Smooth muscle cell (in vitro differentiated cells): ENCODE data around the gene IGF2BP1. TPM values are rescaled to one million over a fixed set of nuclear protein-coding genes. Genes with fewer than 3 reads are reported as not detected.

ENCODE experiments used
- DNase-seq: peaks from one replicate; lab custom pipeline; 2025; ENCODE audit not compliant: unreplicated experiment; lab: John Stamatoyannopoulos, UW
- H2AFZ ChIP-seq: fragments of 200-600 bp; sonication (generic); 2 replicates; pipeline ENCODE4 v1.6.0; 2016; ENCODE audit warnings: antibody characterized with exemption, low read depth, mild to moderate bottlenecking
- H3F3A ChIP-seq: fragments of 200-600 bp; sonication (generic); 2 replicates; pipeline ENCODE4 v1.6.0; 2017; ENCODE audit warnings: antibody characterized with exemption, low read depth
- H3K27ac ChIP-seq: fragments of 200-600 bp; sonication (generic); 2 replicates; pipeline ENCODE4 v1.5.1; 2016; ENCODE audit warnings: low read depth, mild to moderate bottlenecking
- H3K27me3 ChIP-seq: fragments of 200-600 bp; sonication (generic); 2 replicates; pipeline ENCODE4 v1.6.1; 2016; ENCODE audit warnings: low read depth, mild to moderate bottlenecking
- H3K36me3 ChIP-seq: fragments of 200-600 bp; sonication (generic); 2 replicates; pipeline ENCODE4 v1.5.1; 2016; ENCODE audit warnings: low read depth
- H3K4me1 ChIP-seq: fragments of 200-600 bp; sonication (generic); 2 replicates; pipeline ENCODE4 v1.5.1; 2016; ENCODE audit warnings: low read depth
- H3K4me2 ChIP-seq: fragments of 200-600 bp; sonication (generic); 2 replicates; pipeline ENCODE4 v1.6.0; 2016; ENCODE audit warnings: mild to moderate bottlenecking
- H3K4me3 ChIP-seq: fragments of 200-600 bp; sonication (generic); 2 replicates; pipeline ENCODE4 v1.5.1; 2016; ENCODE audit warnings: mild to moderate bottlenecking
- H3K79me2 ChIP-seq: fragments of 200-600 bp; sonication (generic); 2 replicates; pipeline ENCODE4 v1.6.0; 2016; ENCODE audit warnings: low read depth, mild to moderate bottlenecking
- H3K9ac ChIP-seq: fragments of 200-600 bp; sonication (generic); 2 replicates; pipeline ENCODE4 v1.6.0; 2016; ENCODE audit warnings: low read depth
- H3K9me3 ChIP-seq: fragments of 200-600 bp; sonication (generic); replicated peaks from 2 replicates; pipeline ENCODE4 v1.5.1; 2016; ENCODE audit warnings: low read depth
- H4K20me1 ChIP-seq: fragments of 200-600 bp; sonication (generic); 2 replicates; pipeline ENCODE4 v1.6.0; 2016; ENCODE audit warnings: low read depth
- WGBS: methylation state at CpG from one replicate; pipeline ENCODE4 v1.1.7; 2016; ENCODE audit warnings: low lambda C conversion rate; 5-methylcytosine and 5-hydroxymethylcytosine counted together
- polyA plus RNA-seq: library from polyadenylated mRNA; unstranded; fragments of >200 nt; fragmentation: Nextera tagmentation; extraction: Ambion mirVana; gene quantifications from 2 replicates; pipeline ENCODE4 v1.2.1, GENCODE V29; 2016
- total RNA-seq: library from RNA; depleted of rRNA; stranded (reverse); fragments of >200 nt; gene quantifications from 2 replicates; pipeline ENCODE4 v1.2.3, GENCODE V29; 2014
- TF ChIP-seq, protein P1 (sequence below): fragments of 200-600 bp; sonication (generic); IDR thresholded peaks from 2 replicates; pipeline ENCODE4 v1.5.1; 2017; ENCODE audit warnings: borderline replicate concordance, mild to moderate bottlenecking, antibody characterized with exemption; ENCODE audit not compliant: insufficient read depth, poor library complexity, severe bottlenecking

Gene IGF2BP1
- total and polyA plus RNA-seq, 2 experiments from 2014 or later, result 51.4 to 54.6 TPM

DNA sequence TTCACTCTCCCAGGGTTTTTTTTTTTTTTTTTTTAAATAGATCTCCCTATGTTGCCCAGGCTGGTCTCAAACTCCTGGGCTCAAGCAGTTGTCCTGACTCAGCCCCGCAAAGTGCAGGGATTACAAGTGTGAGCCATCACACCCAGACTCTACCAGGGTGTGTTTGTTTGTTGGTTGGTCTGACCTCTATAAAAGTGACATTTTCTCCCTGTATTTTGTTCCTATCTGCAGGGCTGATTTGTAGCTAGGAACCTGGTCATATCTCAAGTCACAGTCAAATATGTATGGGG, 89.1 kb downstream of the IGF2BP1 start:
- H3K36me3 ChIP-seq, result no peaks in the 10 kb centered on the region
- no peak overlapping the region for H2AFZ ChIP-seq
- H3K27ac ChIP-seq, result no peak overlapping the region
- no peaks in the 10 kb centered on the region for H3K4me1 ChIP-seq
- H4K20me1 ChIP-seq, result no peaks in the 10 kb centered on the region
- no peaks in the 10 kb centered on the region for H3F3A ChIP-seq
- no peaks in the 10 kb centered on the region for H3K79me2 ChIP-seq
- H3K4me3 ChIP-seq, result no peak overlapping the region
- no peaks in the 10 kb centered on the region for H3K27me3 ChIP-seq
- H3K4me2 ChIP-seq, result no peak overlapping the region
- DNase-seq, result no peak
- no peak overlapping the region for H3K9ac ChIP-seq
- H3K9me3 ChIP-seq, result no peaks in the 10 kb centered on the region
- TF ChIP-seq, protein P1, sequence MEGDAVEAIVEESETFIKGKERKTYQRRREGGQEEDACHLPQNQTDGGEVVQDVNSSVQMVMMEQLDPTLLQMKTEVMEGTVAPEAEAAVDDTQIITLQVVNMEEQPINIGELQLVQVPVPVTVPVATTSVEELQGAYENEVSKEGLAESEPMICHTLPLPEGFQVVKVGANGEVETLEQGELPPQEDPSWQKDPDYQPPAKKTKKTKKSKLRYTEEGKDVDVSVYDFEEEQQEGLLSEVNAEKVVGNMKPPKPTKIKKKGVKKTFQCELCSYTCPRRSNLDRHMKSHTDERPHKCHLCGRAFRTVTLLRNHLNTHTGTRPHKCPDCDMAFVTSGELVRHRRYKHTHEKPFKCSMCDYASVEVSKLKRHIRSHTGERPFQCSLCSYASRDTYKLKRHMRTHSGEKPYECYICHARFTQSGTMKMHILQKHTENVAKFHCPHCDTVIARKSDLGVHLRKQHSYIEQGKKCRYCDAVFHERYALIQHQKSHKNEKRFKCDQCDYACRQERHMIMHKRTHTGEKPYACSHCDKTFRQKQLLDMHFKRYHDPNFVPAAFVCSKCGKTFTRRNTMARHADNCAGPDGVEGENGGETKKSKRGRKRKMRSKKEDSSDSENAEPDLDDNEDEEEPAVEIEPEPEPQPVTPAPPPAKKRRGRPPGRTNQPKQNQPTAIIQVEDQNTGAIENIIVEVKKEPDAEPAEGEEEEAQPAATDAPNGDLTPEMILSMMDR, result no peak
- WGBS, result 32% methylated on average over 1 of the region's 1 CpG

DNA sequence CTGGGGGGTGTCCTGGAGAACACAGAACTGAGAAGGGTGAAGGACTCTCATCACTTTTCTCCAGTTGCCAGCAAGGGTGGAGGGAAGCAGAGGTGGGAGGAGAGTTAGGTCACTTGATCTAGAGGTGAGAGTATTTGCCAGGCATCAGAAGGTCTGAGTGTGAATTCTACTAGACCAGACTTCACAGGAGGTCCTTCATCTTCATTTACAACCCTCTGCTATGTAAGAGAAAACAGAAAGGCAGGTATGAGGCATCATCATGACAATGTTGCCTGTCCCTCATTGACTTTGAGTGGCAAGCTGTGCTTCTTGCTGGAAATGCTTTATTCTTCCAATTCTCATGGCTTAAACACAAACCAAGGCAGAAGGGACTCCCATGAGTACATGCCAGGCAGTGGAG, 89.5 kb downstream of the IGF2BP1 start:
- H3F3A ChIP-seq, result no peaks in the 10 kb centered on the region
- TF ChIP-seq, protein P1, result no peak
- H2AFZ ChIP-seq, result no peak overlapping the region
- no peak overlapping the region for H3K9ac ChIP-seq
- H3K36me3 ChIP-seq, result no peaks in the 10 kb centered on the region
- H4K20me1 ChIP-seq, result no peaks in the 10 kb centered on the region
- no peaks in the 10 kb centered on the region for H3K9me3 ChIP-seq
- no peak overlapping the region for H3K4me3 ChIP-seq
- no peaks in the 10 kb centered on the region for H3K79me2 ChIP-seq
- H3K4me1 ChIP-seq, result no peaks in the 10 kb centered on the region
- DNase-seq, result no peak
- no peaks in the 10 kb centered on the region for H3K27me3 ChIP-seq
- H3K27ac ChIP-seq, result no peak overlapping the region
- no peak overlapping the region for H3K4me2 ChIP-seq

DNA sequence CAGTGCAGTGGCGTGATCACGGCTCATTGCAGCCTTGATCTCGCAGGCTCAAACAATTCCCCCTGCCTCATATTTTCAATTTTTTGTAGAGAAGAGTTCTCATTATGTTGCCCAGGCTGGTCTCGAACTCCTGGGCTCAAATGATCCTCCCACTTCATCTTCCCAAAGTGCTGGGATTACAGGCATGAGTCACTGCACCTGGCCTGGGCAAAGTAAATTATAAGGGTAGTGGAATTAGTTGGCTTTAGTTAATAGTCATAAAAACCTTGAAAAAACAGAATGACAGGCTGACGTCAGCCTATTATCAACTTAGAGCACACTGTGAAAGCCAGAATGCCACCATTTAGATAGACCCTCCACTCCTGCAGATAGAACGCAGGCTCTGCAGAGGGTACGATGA, 91.9 kb downstream of the IGF2BP1 start:
- Histone ChIP-seq H3K9me3 (no peaks in the 10 kb centered on the region), H3K4me3 (no peak overlapping the region), H2AFZ (no peak overlapping the region), H3K27ac (no peak overlapping the region), H4K20me1 (no peaks in the 10 kb centered on the region), H3K4me1 (no peaks in the 10 kb centered on the region), H3K9ac (no peak overlapping the region), H3K27me3 (no peaks in the 10 kb centered on the region), H3F3A (no peaks in the 10 kb centered on the region), H3K4me2 (no peak overlapping the region), H3K36me3 (no peaks in the 10 kb centered on the region), H3K79me2 (no peaks in the 10 kb centered on the region)
- 82% methylated on average over 7 of the region's 7 CpGs for WGBS
- DNase-seq, result no peak
- TF ChIP-seq, protein P1, result no peak

DNA sequence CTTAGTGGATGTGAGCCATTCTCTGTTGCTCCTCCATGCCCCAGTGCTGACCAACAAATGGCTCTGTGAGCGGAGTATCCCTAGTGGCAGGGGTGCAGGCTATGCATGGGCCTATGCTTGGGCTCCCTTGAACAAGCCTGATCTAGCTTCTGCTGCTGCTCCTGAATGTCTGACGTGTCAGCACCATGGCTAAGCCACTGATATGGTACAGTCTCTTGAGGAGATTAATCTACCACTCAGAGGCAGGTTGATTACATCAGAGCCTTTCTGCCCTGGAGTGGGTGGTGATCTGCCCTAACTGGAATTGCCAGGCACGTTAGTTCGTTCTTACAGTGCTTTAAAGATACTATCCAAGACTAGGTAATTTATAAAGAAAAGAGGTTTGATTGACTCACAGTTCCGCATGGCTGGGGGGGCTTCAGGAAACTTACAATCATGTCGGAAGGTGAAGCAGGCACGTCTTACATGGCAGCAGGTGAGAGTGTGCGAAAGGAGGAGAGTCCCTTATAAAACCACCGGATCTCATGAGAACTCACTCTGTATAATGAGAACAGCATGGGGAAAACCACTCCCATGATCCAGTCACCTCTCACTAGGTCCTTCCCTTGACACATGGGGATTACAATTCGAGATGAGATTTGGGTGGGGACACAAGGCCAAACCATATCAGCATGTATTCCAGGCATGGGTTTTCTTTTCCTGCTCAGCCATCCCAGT, 93.9 kb downstream of the IGF2BP1 start:
- no peak overlapping the region for H3K4me2 ChIP-seq
- no peaks in the 10 kb centered on the region for H3K79me2 ChIP-seq
- H3K27ac ChIP-seq, result no peak overlapping the region
- no peak overlapping the region for H3K9ac ChIP-seq
- H4K20me1 ChIP-seq, result no peaks in the 10 kb centered on the region
- H3K4me3 ChIP-seq, result no peak overlapping the region
- H3K36me3 ChIP-seq, result no peaks in the 10 kb centered on the region
- no peak for DNase-seq
- WGBS, result 61% methylated on average over 10 of the region's 10 CpGs
- no peaks in the 10 kb centered on the region for H3K27me3 ChIP-seq
- TF ChIP-seq, protein P1, result no peak
- no peaks in the 10 kb centered on the region for H3F3A ChIP-seq
- no peaks in the 10 kb centered on the region for H3K9me3 ChIP-seq
- no peaks in the 10 kb centered on the region for H3K4me1 ChIP-seq
- no peak overlapping the region for H2AFZ ChIP-seq
